GM19025 (cell line): ENCODE results near the gene USP24.

ENCODE experiments used
- ATAC-seq: cut with Tn5 transposase; IDR thresholded peaks from one replicate; pipeline ENCODE4 v1.9.1; 2021; ENCODE audit warnings: mild to moderate bottlenecking, low read depth, moderate library complexity; ENCODE audit not compliant: unreplicated experiment

USP24 gene

GRCh38 chr1:55073187-55073916, 141.8 kb downstream of the USP24 start:
- no peak for ATAC-seq

- no peak for ATAC-seq
Observed at GRCh38 chr1:55071477-55071876, 143.7 kb downstream of the USP24 start.

GRCh38 chr1:55070293-55071164, 144.6 kb downstream of the USP24 start:
- ATAC-seq: no peak

- no peak for ATAC-seq
Observed at GRCh38 chr1:55069280-55069679, 145.9 kb downstream of the USP24 start.

GRCh38 chr1:55068638-55069037, 146.5 kb downstream of the USP24 start:
- ATAC-seq: no peak

GRCh38 chr1:55067914-55068313, 147.2 kb downstream of the USP24 start:
- no peak for ATAC-seq

GRCh38 chr1:55067022-55067778, 148.0 kb downstream of the USP24 start:
- no peak for ATAC-seq

GRCh38 chr1:55065648-55066047, 149.5 kb downstream of the USP24 start:
- no peak for ATAC-seq

- ATAC-seq: no peak
Observed at GRCh38 chr1:55064861-55065263, 150.3 kb downstream of the USP24 start.

- no peak for ATAC-seq
Observed at GRCh38 chr1:55064071-55064581, 151.0 kb downstream of the USP24 start.

- no peak for ATAC-seq
Observed at GRCh38 chr1:55063577-55063942, 151.6 kb downstream of the USP24 start.

- ATAC-seq: no peak
Observed at GRCh38 chr1:55062801-55063576, 152.2 kb downstream of the USP24 start.

- ATAC-seq: no peak
Observed at GRCh38 chr1:55061706-55062321, 153.3 kb downstream of the USP24 start.

GRCh38 chr1:55061000-55061705, 154.0 kb downstream of the USP24 start:
- ATAC-seq: no peak

- ATAC-seq: no peak
Observed at GRCh38 chr1:55060133-55060999, 154.8 kb downstream of the USP24 start.

GRCh38 chr1:55059302-55060132, 155.6 kb downstream of the USP24 start:
- ATAC-seq: no peak

- ATAC-seq: no peak
Observed at GRCh38 chr1:55057956-55058298, 157.2 kb downstream of the USP24 start.
